HepG2 (cell line): ENCODE measurements around the gene CASS4. TPM values are rescaled to one million over a fixed set of nuclear protein-coding genes. Genes with fewer than 3 reads are reported as not detected.

Experiments
- ATAC-seq: fragments of 200-7000 bp; cut with Tn5 transposase; 3 replicates; pipeline ENCODE4 v1.9.1; 2020; ENCODE audit warnings: mild to moderate bottlenecking, moderate library complexity
- BruUV-seq: library from RNA; stranded (reverse); fragments of 400-500 nt; replicated peaks from 2 replicates; lab custom pipeline; 2021; lab: Mats Ljungman, UMichigan
- CTCF ChIA-PET: fragments of 300-600 bp; formaldehyde crosslinking; extraction: SDS; loops from one replicate; lab custom pipeline; 2021; ENCODE audit warnings: low total read pairs, inconsistent platforms, low intra/inter-chr PET ratio; lab: Yijun Ruan, JAX
- POLR2A ChIA-PET: fragments of 350-600 bp; sonication (Branson Sonifier 250); formaldehyde crosslinking; loops from one replicate; lab custom pipeline; 2020; ENCODE audit warnings: antibody characterized with exemption, inconsistent platforms; lab: Yijun Ruan, JAX
- DNase-seq: peaks from one replicate; pipeline ENCODE4 v3.0.0-alpha.2; 2015; ENCODE audit warnings: low spot score
- FAIRE-seq: peaks from 3 replicates; lab custom pipeline; 2011; peaks lifted over from hg19 to GRCh38; lab: Jason Lieb, UNC
- H2AFZ ChIP-seq: one replicate; pipeline ENCODE4 v1.6.1; 2011; ENCODE audit warnings: low read length, inconsistent platforms
- H3K27ac ChIP-seq: fragments of 300-600 bp; 3 replicates; pipeline ENCODE4 v1.8.0; 2011; ENCODE audit warnings: mixed run types, mild to moderate bottlenecking, mixed read lengths, low read length, inconsistent platforms; ENCODE audit not compliant: insufficient read depth; ENCODE audit errors: extremely low read length
- H3K27me3 ChIP-seq, 2 experiments: fragments of 200-600 bp in 1 of 2; 2 replicates in 1 of 2; 3 replicates in 1 of 2; pipeline versions ENCODE4 v1.6.0 to v1.8.0; 2011; ENCODE audit warnings: low read length in 2 of 2, mild to moderate bottlenecking in 2 of 2, moderate library complexity in 2 of 2, inconsistent platforms in 1 of 2; ENCODE audit not compliant: insufficient read depth in 2 of 2, control insufficient read depth in 1 of 2
- H3K36me3 ChIP-seq, 2 experiments: fragments of 200-600 bp in 1 of 2; replicated peaks in 1 of 2; 2 replicates in 1 of 2; 3 replicates in 1 of 2; pipeline versions ENCODE4 v1.5.1 to v1.8.0; 2011; ENCODE audit warnings: low read length in 2 of 2, inconsistent platforms in 1 of 2; ENCODE audit not compliant: insufficient read depth in 2 of 2, control insufficient read depth in 1 of 2
- H3K4me1 ChIP-seq: 2 replicates; pipeline ENCODE4 v1.5.1; 2012; ENCODE audit warnings: low read length, inconsistent platforms; ENCODE audit not compliant: insufficient read depth
- H3K4me2 ChIP-seq: 2 replicates; pipeline ENCODE4 v1.6.0; 2011; ENCODE audit warnings: low read depth, low read length, inconsistent platforms
- H3K4me3 ChIP-seq, 3 experiments: fragments of 200-600 bp in 1 of 3; sonication (generic), shearing (Covaris generic) in 1 of 3; replicated peaks in 1 of 3; 2 replicates each; pipeline ENCODE4 v1.5.1; 2011 to 2016; ENCODE audit warnings: low read length in 3 of 3, inconsistent platforms in 2 of 3, low read depth in 2 of 3, mild to moderate bottlenecking in 2 of 3, control low read depth in 1 of 3, mixed read lengths in 1 of 3; ENCODE audit not compliant: insufficient read depth in 1 of 3
- H3K79me2 ChIP-seq: one replicate; pipeline ENCODE4 v1.6.1; 2011; ENCODE audit warnings: low read length, inconsistent platforms; ENCODE audit not compliant: insufficient read depth
- H3K9ac ChIP-seq: 2 replicates; pipeline ENCODE4 v1.6.0; 2011; ENCODE audit warnings: mild to moderate bottlenecking, low read depth, low read length, inconsistent platforms; ENCODE audit not compliant: insufficient read depth
- H3K9me3 ChIP-seq: 2 replicates; pipeline ENCODE4 v1.5.1; 2012; ENCODE audit warnings: mild to moderate bottlenecking, low read length
- H4K20me1 ChIP-seq: 2 replicates; pipeline ENCODE4 v1.6.0; 2011; ENCODE audit warnings: inconsistent platforms, mild to moderate bottlenecking, low read length, moderate library complexity; ENCODE audit not compliant: insufficient read depth
- HMG20B ChIP-seq: conservative IDR thresholded peaks from 2 replicates; pipeline ENCODE4 v1.6.1; 2016; ENCODE audit warnings: missing genetic modification reagents, missing compliant biosample characterization
- NFATC3 ChIP-seq: sonication (generic); formaldehyde crosslinking; IDR thresholded peaks from 2 replicates; pipeline ENCODE4 v1.5.1; 2020; ENCODE audit warnings: mild to moderate bottlenecking, missing genetic modification reagents
- ZNF549 ChIP-seq: sonication (generic); formaldehyde crosslinking; IDR thresholded peaks from 2 replicates; pipeline ENCODE4 v1.5.0; 2020; ENCODE audit warnings: missing genetic modification reagents
- ZNF841 ChIP-seq: sonication (generic); formaldehyde crosslinking; IDR thresholded peaks from 2 replicates; pipeline ENCODE4 v1.8.1; 2023; ENCODE audit warnings: missing genetic modification reagents, borderline replicate concordance
- WGBS: methylation state at CpG from one replicate; pipeline ENCODE4 v1.1.6; 2017; ENCODE audit warnings: low lambda C conversion rate; 5-methylcytosine and 5-hydroxymethylcytosine counted together
- in situ Hi-C: cut with HindIII; loops from 2 replicates; pipeline ENCODE4 v1.10.0; 2017; ENCODE audit warnings: low pct_unique_long_range_greater_than_20kb; ENCODE audit not compliant: extremely low pct_ligation_motif_present
- intact Hi-C: fragments of 100-400 bp; cut with micrococcal nuclease; formaldehyde crosslinking; loops from one replicate; pipeline ENCODE4 v1.10.0; 2022; ENCODE audit not compliant: unreplicated experiment
- polyA plus RNA-seq, 8 experiments: library from polyadenylated mRNA; depleted of rRNA in 3 of 8; stranded (reverse) in 7 of 8; unstranded in 1 of 8; fragments of >200 nt; fragmentation: Illumina TruSeq in 4 of 8; extraction: Trizol in 4 of 8; gene quantifications; 2 replicates each; pipeline versions ENCODE4 v1.2.1 to v1.2.3, GENCODE V29; 2011 to 2016; ENCODE audit warnings: low read depth in 4 of 8, missing spikeins in 1 of 8, mixed read lengths in 1 of 8; ENCODE audit not compliant: insufficient read depth in 1 of 8
- total RNA-seq, 5 experiments: library from RNA; depleted of rRNA; stranded (reverse); fragments of >200 nt; fragmentation: Illumina TruSeq; extraction: Trizol; gene quantifications; 2 replicates each; pipeline ENCODE4 v1.2.3, GENCODE V29; 2016; ENCODE audit warnings: low read depth in 1 of 5
- TF ChIP-seq, protein P1 (sequence below): sonication (generic); formaldehyde crosslinking; IDR thresholded peaks from 2 replicates; pipeline ENCODE4 v1.8.0; 2022; ENCODE audit warnings: mild to moderate bottlenecking, missing genetic modification reagents; ENCODE audit not compliant: insufficient replicate concordance
- TF ChIP-seq, protein P2 (sequence below): sonication (generic); formaldehyde crosslinking; IDR thresholded peaks from 2 replicates; pipeline ENCODE4 v1.4.0; 2020; ENCODE audit warnings: mild to moderate bottlenecking, missing genetic modification reagents
- TF ChIP-seq, protein P3 (sequence below): sonication (generic); formaldehyde crosslinking; IDR thresholded peaks from 2 replicates; pipeline ENCODE4 v1.4.0; 2020; ENCODE audit warnings: missing genetic modification reagents, borderline replicate concordance

The CASS4 gene
- total and polyA plus RNA-seq, 2 of the 13 experiments (the other 11 are each of a cell fraction or from before 2014, with no cell fraction given): 0.17 to 0.49 TPM

DNA sequence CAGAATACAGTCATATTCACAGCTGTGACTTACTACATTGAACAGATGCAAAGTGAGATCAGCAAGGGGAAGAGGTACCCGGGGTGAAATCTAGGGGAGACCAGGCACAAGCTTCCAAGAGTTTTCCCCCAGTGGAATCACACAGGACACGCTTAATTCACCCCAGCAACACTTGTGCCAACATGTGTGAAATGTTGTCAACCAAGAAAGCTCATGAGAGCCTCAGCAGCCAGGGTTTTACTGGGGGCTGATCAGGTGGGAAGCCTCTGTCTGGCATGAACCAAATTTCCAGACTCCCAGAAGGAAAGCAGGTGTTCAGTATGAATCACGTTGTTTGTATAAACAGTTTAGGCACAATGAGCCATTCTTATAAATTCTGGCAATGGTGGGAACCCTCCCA lies 49.5 kb downstream of the CASS4 start:
- H3K4me1 ChIP-seq: no peaks in the 10 kb centered on the region
- H3K9me3 ChIP-seq: no peaks in the 10 kb centered on the region
- H3K9ac ChIP-seq: no peak overlapping the region
- no peaks in the 10 kb centered on the region for H3K36me3 ChIP-seq
- ChIA-PET CTCF (no interaction called here), POLR2A (interaction anchor here (1.0 kb wide), 1 partner anchor 69 kb away, joined by 3 read pairs; the partner anchor contains the start of genes AURKA and CSTF1)
- DNase-seq (no peak), FAIRE-seq (no peak), ATAC-seq (no peak)
- no peaks in the 10 kb centered on the region for H3K79me2 ChIP-seq
- no peaks in the 10 kb centered on the region for H4K20me1 ChIP-seq
- no peaks in the 10 kb centered on the region for H3K27me3 ChIP-seq
- H3K4me2 ChIP-seq: no peak overlapping the region
- no peak for TF ChIP-seq ZNF549
- no peak for TF ChIP-seq NFATC3 (CRISPR knock-in tag)
- no peak for TF ChIP-seq HMG20B (CRISPR knock-in tag)
- TF ChIP-seq ZNF841 (CRISPR knock-in tag): no peak
- TF ChIP-seq, protein P1, sequence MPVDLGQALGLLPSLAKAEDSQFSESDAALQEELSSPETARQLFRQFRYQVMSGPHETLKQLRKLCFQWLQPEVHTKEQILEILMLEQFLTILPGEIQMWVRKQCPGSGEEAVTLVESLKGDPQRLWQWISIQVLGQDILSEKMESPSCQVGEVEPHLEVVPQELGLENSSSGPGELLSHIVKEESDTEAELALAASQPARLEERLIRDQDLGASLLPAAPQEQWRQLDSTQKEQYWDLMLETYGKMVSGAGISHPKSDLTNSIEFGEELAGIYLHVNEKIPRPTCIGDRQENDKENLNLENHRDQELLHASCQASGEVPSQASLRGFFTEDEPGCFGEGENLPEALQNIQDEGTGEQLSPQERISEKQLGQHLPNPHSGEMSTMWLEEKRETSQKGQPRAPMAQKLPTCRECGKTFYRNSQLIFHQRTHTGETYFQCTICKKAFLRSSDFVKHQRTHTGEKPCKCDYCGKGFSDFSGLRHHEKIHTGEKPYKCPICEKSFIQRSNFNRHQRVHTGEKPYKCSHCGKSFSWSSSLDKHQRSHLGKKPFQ (CRISPR knock-in tag): no peak
- TF ChIP-seq, protein P2, sequence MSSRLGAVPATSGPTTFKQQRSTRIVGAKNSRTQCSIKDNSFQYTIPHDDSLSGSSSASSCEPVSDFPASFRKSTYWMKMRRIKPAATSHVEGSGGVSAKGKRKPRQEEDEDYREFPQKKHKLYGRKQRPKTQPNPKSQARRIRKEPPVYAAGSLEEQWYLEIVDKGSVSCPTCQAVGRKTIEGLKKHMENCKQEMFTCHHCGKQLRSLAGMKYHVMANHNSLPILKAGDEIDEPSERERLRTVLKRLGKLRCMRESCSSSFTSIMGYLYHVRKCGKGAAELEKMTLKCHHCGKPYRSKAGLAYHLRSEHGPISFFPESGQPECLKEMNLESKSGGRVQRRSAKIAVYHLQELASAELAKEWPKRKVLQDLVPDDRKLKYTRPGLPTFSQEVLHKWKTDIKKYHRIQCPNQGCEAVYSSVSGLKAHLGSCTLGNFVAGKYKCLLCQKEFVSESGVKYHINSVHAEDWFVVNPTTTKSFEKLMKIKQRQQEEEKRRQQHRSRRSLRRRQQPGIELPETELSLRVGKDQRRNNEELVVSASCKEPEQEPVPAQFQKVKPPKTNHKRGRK (CRISPR knock-in tag): no peak
- TF ChIP-seq, protein P3, sequence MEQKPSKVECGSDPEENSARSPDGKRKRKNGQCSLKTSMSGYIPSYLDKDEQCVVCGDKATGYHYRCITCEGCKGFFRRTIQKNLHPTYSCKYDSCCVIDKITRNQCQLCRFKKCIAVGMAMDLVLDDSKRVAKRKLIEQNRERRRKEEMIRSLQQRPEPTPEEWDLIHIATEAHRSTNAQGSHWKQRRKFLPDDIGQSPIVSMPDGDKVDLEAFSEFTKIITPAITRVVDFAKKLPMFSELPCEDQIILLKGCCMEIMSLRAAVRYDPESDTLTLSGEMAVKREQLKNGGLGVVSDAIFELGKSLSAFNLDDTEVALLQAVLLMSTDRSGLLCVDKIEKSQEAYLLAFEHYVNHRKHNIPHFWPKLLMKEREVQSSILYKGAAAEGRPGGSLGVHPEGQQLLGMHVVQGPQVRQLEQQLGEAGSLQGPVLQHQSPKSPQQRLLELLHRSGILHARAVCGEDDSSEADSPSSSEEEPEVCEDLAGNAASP (CRISPR knock-in tag): no peak
- WGBS: 10% methylated on average over 3 of the region's 3 CpGs
- no TSS peak for BruUV-seq
- H3K4me3 ChIP-seq: no peak overlapping the region
- intact Hi-C loops: no loop called here
- in situ Hi-C loops: no loop called here
- H2AFZ ChIP-seq: no peak overlapping the region
- no peak overlapping the region for H3K27ac ChIP-seq
